Stimulated activated CD8-positive, alpha-beta memory T cell treated with anti-CD3 and anti-CD28 coated beads, Interleukin-15, amount 100 ng/mL, for 24 hours (primary cell): Measurements from ENCODE around the gene DMAC2L.
"Not testable (repeated sequence)": the region's sequence is repeated elsewhere in the genome, so short reads cannot be mapped to it uniquely, and the experiment has no call there.

Experiments used
- DNase-seq: peaks from one replicate; pipeline ENCODE4 v3.0.0-alpha.2; 2020; ENCODE audit warnings: low read depth

DMAC2L gene

GRCh38 chr14:50356283-50356682 lies 44.2 kb downstream of the DMAC2L start:
- DNase-seq: not testable (repeated sequence)

- DNase-seq: no peak
Observed at GRCh38 chr14:50357124-50357523, 45.0 kb downstream of the DMAC2L start.

GRCh38 chr14:50357753-50358395 lies 45.8 kb downstream of the DMAC2L start:
- DNase-seq: no peak

DNA sequence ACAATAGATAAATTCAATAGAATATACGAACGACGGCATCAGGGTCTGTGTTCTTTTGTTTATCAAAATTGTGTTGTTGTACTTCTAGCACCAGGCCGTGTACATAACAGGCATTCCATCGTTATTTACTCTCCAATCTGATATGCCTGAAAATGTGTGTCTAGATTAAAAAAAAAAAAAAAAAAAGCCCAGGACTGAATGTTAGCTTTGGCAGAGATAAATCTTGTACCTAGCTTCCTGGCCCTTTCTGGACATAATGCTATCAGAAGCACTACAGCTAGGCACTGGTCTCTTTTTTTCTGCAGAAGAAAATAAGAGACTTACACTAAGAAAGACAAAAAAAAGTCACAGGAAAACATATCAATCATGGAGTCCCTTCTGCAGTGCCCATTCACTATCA lies 47.5 kb downstream of the DMAC2L start:
- no peak for DNase-seq

DNA sequence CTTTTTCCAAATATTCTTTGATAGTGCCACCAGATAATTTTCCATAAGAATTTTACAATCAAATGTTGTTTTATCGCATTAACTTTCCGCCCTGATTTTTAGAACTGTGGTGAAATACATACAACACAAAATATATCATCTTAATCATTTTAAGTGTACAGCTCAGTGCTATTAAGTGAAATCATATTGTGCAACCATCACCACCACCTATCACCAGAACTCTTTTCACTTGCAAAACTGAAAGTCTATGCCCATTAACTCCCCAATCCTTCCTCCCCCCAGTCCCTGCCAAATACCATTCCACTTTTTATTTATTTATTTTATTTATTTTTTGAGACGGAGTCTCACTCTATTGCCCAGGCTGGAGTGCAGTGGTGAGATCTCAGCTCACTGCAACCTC lies 48.0 kb downstream of the DMAC2L start:
- no peak for DNase-seq

- DNase-seq: no peak
Observed at GRCh38 chr14:50360851-50361250, 48.7 kb downstream of the DMAC2L start.

- not testable (repeated sequence) for DNase-seq
Observed at GRCh38 chr14:50361473-50362403, 49.6 kb downstream of the DMAC2L start.

- no peak for DNase-seq
Observed at GRCh38 chr14:50362764-50363713, 50.9 kb downstream of the DMAC2L start.

DNA sequence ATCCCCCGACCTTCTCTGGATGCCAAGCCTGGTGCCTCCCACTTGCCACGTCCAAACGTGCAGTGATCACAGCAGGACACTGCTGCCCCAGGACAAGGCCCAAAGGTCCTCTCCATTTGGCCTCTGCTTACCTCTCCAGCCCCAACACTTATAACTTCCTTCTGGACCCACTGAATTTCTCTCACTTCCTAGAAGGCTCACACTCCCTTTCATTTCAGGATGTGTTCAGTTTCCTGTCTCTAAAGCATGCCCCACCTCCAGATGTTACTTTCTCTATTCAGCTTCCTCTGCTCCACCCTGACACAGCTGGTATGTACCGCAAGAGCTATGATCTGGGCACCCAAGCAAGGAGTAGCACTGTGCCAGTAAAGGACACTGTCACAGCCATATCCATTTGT lies 51.6 kb downstream of the DMAC2L start:
- no peak for DNase-seq

GRCh38 chr14:50364792-50365191 lies 52.7 kb downstream of the DMAC2L start:
- no peak for DNase-seq

DNA sequence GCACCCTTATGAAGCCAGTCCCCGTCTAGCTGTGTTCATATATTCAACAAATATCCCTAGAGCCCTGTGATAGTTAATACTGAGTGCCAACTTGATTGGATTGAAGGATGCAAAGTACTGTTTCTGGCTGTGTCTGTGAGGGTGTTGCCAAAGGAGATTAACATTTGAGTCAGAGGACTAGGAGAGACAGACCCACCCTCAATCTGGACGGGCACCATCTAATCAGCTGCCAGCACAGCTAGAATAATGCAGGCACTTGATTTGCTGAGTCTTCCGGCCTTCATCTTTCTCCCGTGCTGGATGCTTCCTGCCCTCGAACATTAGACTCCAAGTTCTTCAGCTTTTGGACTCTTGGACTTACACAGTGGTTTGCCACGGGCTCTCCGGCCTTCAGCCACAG lies 53.4 kb downstream of the DMAC2L start:
- not testable (repeated sequence) for DNase-seq

DNA sequence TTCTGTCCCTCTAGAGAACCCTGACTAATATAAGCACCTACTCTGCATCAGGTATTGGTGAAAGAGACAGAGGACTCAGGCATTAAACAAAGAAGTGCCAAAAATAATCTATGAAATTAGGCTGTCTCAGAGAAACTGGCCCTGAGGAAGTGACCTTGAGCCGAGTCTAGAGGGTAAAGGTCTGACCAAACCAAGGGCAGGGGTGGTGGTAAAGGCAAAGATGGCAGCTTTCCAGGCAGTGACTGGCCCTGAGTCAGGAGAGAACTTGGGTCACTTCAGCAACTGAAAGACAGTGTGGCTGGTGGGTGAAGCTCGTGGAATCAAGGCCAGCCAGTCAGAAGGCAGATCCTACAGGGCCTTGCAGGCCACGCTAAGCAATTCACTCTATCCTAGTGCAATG lies 54.0 kb downstream of the DMAC2L start:
- no peak for DNase-seq

GRCh38 chr14:50366589-50366988 lies 54.5 kb downstream of the DMAC2L start:
- no peak for DNase-seq

GRCh38 chr14:50371546-50371945 lies 59.4 kb downstream of the DMAC2L start:
- DNase-seq: no peak

GRCh38 chr14:50373959-50374358 lies 61.8 kb downstream of the DMAC2L start:
- no peak for DNase-seq

DNA sequence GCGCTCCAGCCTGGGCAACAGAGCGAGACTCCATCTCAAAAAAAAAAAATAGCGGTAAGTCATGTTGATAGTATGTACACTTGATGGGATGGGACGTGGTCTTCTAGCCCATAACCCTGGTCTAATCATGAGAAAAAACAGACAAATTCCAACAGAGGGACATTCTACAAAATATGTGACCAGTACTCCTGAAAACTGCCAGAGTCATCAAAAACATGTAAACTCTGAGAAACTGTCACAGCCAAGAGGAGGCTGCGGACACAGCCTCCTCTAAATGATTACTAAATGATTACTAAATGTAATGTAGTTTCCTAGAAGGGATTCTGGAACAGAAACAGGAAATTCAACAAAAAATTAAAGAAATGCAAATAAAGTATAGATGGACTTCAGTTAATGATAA lies 63.6 kb downstream of the DMAC2L start:
- DNase-seq: no peak
